Upper lobe of right lung (tissue), 1 donor: ENCODE data around the gene PTGES2. TPM values are rescaled to one million over a fixed set of nuclear protein-coding genes. Genes with fewer than 3 reads are reported as not detected.

Source experiments
- ATAC-seq: fragments of 200-7000 bp; cut with Tn5 transposase; one replicate; pipeline ENCODE4 v1.9.1; 2020; ENCODE audit warnings: mild to moderate bottlenecking, moderate library complexity
- DNase-seq: peaks from one replicate; pipeline ENCODE4 v3.0.0-alpha.2; 2020
- H3K27ac ChIP-seq: fragments of 200-600 bp; one replicate; pipeline ENCODE4 v1.8.0; 2022
- H3K27me3 ChIP-seq: fragments of 200-600 bp; one replicate; pipeline ENCODE4 v1.8.0; 2022; ENCODE audit warnings: mild to moderate bottlenecking
- H3K36me3 ChIP-seq: fragments of 200-600 bp; one replicate; pipeline ENCODE4 v1.8.0; 2022
- H3K4me1 ChIP-seq: fragments of 200-600 bp; one replicate; pipeline ENCODE4 v1.8.0; 2022
- H3K4me3 ChIP-seq: fragments of 200-600 bp; one replicate; pipeline ENCODE4 v1.8.0; 2022; ENCODE audit warnings: mild to moderate bottlenecking
- H3K9me3 ChIP-seq: fragments of 200-600 bp; one replicate; pipeline ENCODE4 v1.8.0; 2022
- CTCF ChIP-seq: fragments of 200-600 bp; IDR thresholded peaks from one replicate; pipeline ENCODE4 v1.8.0; 2022; ENCODE audit warnings: antibody characterized with exemption
- intact Hi-C: fragments of 100-400 bp; cut with DNase I; formaldehyde crosslinking; loops from one replicate; pipeline ENCODE4 v1.11.0; 2022
- total RNA-seq: library from RNA; stranded (reverse); fragmentation: NEBNext Ultra II Directional; extraction: Animal tissue kit (Norgen Biotek cat#: 25700); gene quantifications from one replicate; pipeline ENCODE4 v1.2.1, GENCODE V29; 2021
- donor health status: DM: no; HTN: yes; CAD: no; lungs with severe emphysema.

PTGES2 gene
- total RNA-seq, 1 donor from 2014 or later: 35.1 TPM

- no peaks in the 10 kb centered on the region for H3K27me3 ChIP-seq
- peaks cover 21% of the 10 kb centered on the region for H3K4me1 ChIP-seq
- DNase-seq (no peak), ATAC-seq (no peak)
- H3K36me3 ChIP-seq: peaks cover 36% of the 10 kb centered on the region
- no peak for TF ChIP-seq CTCF
- H3K4me3 ChIP-seq: no peak overlapping the region
- H3K27ac ChIP-seq: no peak overlapping the region
- intact Hi-C loops: no loop called here
- no peaks in the 10 kb centered on the region for H3K9me3 ChIP-seq
These were observed 4.7 kb downstream of the PTGES2 start for GRCh38 chr9:128122809-128123175.

DNA sequence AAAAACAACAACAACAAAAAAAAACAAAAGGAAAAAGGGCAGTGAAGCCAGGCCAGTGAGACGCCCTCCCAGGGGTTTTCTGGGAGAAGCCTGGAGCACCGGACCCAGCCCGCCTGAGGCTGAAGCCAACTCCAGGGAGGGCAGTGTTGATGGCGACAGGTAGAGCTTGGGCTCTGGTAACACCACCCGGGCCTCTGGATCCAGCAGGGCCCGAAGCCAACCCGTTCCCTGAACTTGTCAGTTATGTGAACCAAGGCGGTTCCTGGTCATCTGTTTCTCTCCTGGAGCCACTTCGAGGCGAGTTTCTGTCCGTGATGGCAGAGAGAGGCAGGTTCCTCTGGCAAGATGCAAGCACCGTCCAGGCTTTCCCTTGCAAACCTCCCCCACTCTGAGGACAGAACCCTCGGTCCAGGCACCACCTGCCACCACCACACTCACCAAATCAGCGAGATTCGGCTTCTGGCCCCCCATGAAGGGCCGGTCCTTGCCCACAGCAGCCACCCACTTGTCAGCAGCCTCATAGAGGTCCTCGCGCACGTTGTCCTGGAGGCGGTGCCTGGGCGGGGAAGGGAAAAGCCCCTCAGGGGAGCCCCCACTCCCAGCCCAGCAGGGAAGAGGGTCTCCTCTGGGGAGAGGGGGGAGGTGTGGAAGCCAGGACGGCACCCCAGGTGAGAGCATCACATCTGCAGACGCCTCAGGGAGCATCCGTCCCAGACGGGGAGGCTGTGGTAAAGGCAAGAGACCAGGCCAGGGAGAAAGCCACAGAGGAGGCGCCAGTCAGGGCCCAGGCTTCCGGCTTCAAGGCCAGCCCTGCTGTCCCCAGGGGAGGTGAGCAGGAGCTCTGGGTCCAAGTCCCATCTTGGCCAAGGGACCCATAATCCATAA lies 5.4 kb downstream of the PTGES2 start:
- intact Hi-C loops: no loop called here
- no peak overlapping the region for H3K27ac ChIP-seq
- H3K4me3 ChIP-seq: no peak overlapping the region
- peaks cover 36% of the 10 kb centered on the region for H3K36me3 ChIP-seq
- H3K9me3 ChIP-seq: no peaks in the 10 kb centered on the region
- no peaks in the 10 kb centered on the region for H3K27me3 ChIP-seq
- ATAC-seq (no peak), DNase-seq (no peak)
- H3K4me1 ChIP-seq: peaks cover 22% of the 10 kb centered on the region
- TF ChIP-seq CTCF: no peak

GRCh38 chr9:128121466-128121810 lies 6.1 kb downstream of the PTGES2 start:
- intact Hi-C loops: no loop called here
- ATAC-seq: no peak
- Histone ChIP-seq H3K36me3 (peaks cover 36% of the 10 kb centered on the region), H3K27me3 (no peaks in the 10 kb centered on the region), H3K9me3 (no peaks in the 10 kb centered on the region), H3K4me1 (peaks cover 17% of the 10 kb centered on the region), H3K27ac (no peak overlapping the region), H3K4me3 (no peak overlapping the region)
- DNase-seq: no peak
- no peak for TF ChIP-seq CTCF

DNA sequence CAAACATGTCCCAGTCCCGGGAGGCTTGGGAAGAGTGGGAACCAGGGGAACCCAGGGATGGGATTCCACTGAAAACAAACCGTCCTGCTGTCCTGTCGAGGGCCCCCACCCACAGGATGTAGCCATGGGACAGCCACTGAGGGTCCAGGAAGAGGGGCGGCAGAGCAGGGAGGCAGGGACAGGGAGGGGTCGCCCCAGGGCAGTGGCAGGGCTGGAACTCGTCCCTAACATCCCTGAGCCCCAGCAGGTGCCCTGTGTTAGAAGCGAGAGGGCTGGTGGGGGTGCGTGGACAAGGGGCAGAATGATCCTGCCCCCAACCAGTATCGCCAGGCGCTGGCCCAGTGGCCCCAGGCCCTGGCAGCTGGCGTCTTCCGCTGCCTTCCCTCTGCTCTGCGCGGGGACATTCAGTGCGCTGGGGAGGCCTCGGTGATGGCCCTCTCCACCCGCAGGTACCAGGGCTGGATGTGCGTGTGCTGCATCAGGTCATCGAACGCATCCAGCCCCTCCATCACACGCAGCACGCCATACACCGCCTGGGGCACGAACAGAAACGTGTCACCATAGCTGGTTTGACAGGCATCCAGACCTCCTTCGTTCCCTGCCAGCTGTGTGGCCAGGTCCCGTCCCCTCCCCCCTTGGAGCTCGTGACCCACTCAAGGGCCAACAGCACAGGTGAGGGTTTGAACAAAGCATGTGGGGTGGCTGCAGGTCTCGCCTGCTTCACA lies 6.6 kb downstream of the PTGES2 start:
- no peak overlapping the region for H3K4me3 ChIP-seq
- H3K27ac ChIP-seq: no peak overlapping the region
- H3K27me3 ChIP-seq: no peaks in the 10 kb centered on the region
- peaks cover 15% of the 10 kb centered on the region for H3K4me1 ChIP-seq
- ATAC-seq (no peak), DNase-seq (no peak)
- peaks cover 36% of the 10 kb centered on the region for H3K36me3 ChIP-seq
- H3K9me3 ChIP-seq: no peaks in the 10 kb centered on the region
- intact Hi-C loops: no loop called here
- no peak for TF ChIP-seq CTCF

- H3K27me3 ChIP-seq: no peaks in the 10 kb centered on the region
- DNase-seq: no peak
- H3K4me3 ChIP-seq: no peak overlapping the region
- intact Hi-C loops: no loop called here
- H3K36me3 ChIP-seq: peaks cover 36% of the 10 kb centered on the region
- TF ChIP-seq CTCF: no peak
- H3K9me3 ChIP-seq: no peaks in the 10 kb centered on the region
- no peak overlapping the region for H3K27ac ChIP-seq
- ATAC-seq: no peak
- peaks cover 11% of the 10 kb centered on the region for H3K4me1 ChIP-seq
These were observed 7.3 kb downstream of the PTGES2 start for GRCh38 chr9:128120061-128120740.
